ENCODE data around the gene IPP.

GRCh38 chr1:45739137-45739536, 11.3 kb downstream of the IPP start:
- no peak for TF ChIP-seq CTCF (IDR thresholded peaks at IDR 0.05 in 4 of 5, conservative IDR thresholded peaks at IDR 0.05 in 1 of 5)
- no peak for TF ChIP-seq POLR2A (IDR thresholded peaks at IDR 0.05)

Measured in gastrocnemius medialis (tissue), 4 donors.